Measurements from ENCODE around the gene ALG5. TPM values are rescaled to one million over a fixed set of nuclear protein-coding genes. Genes with fewer than 3 reads are reported as not detected.
A peak's percentile ranks its signal among the peaks of the same experiment; 100 is the strongest.

The ALG5 gene
- total and polyA plus RNA-seq, 7 experiments from 2014 or later, result 12.1 to 82.2 (median 23.7) TPM

DNA sequence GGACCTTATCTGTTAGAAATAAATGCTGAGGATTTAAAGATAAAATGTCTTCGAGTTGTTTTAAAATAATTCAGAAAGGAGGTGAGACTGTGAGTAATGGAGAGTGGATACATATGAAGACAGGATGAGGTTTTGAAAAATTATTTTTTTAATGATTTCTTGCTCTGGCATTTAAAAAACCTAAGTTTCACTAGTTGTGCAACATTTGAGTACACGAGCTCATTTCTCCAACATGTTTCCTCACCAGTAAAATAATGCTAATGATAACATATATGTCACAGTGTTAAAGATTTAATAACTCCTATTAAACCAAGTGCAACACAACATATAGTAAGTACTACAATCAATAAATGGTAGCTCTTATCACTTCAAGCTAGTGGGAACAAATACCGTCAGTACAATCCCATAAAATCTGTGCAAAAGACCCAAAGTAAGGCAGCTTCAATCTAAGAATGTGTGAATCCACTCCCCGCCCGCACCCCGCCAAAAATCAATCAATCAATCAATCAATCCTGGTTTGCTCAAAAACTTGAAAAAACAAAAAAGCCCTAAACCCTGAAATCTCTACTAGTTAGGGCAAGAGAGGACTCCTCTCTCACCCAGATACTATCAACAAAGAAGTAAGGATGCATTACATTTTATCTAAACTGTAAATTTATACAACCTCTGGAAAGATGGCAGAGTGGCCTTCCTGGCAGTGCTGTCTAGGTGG is 1.3 kb downstream of the ALG5 start:
- no peaks in the 10 kb centered on the region for H3K27me3 ChIP-seq (ENCODE audit: control insufficient read depth in 2 of 2, insufficient read depth in 2 of 2, low read length in 2 of 2)
- peaks cover 0 to 22% (median 16%) of the 10 kb centered on the region in 3 experiments for H3K36me3 ChIP-seq (ENCODE audit: control insufficient read depth in 2 of 3, insufficient read depth in 3 of 3, low read length in 3 of 3)
- H3K9me3 ChIP-seq (ENCODE audit: control insufficient read depth in 2 of 3, low read length in 3 of 3), result no peaks in the 10 kb centered on the region
- peak overlapping the region; percentile 85 for H3K27ac ChIP-seq (ENCODE audit: low read depth, low read length)
- Mint-ChIP-seq H3K9me3 (peaks cover 0 to 14% (median 0%) of the 10 kb centered on the region in 11 donors), H3K36me3 (peaks cover 1 to 27% (median 12%) of the 10 kb centered on the region in 5 donors), H3K27ac (peak overlapping the region; percentile 97 to 100 (median 100)), H3K27me3 (peaks cover 0 to 7% (median 0%) of the 10 kb centered on the region in 5 donors), H3K4me3 (peak overlapping the region; percentile 90 to 100 (median 98)), H3K4me1 (peaks cover 23 to 54% (median 46%) of the 10 kb centered on the region in 7 donors)
- CTCF ChIA-PET, result no interaction called here
- peak overlapping the region; percentile 77 for H3K4me3 ChIP-seq (ENCODE audit: low read length)
- POLR2A ChIA-PET, result interaction anchor here (1.1 to 6.7 kb wide), 3 partner anchors 17 to 61 kb away, joined by 3 to 72 read pairs (median 5); partner anchors contain the start of gene SUPT20H
- ATAC-seq (no peak), DNase-seq (no peak)
- peaks cover 12 to 21% of the 10 kb centered on the region in 2 donors for H3K4me1 ChIP-seq (ENCODE audit: control insufficient read depth in 2 of 2, insufficient read depth in 2 of 2, low read length in 2 of 2)
- intact Hi-C loops (cut with micrococcal nuclease), result loop anchor here in 1 of 2 donors (5.0 kb wide), 1 partner anchor 576 kb away; no protein-coding TSS in a partner anchor

DNA sequence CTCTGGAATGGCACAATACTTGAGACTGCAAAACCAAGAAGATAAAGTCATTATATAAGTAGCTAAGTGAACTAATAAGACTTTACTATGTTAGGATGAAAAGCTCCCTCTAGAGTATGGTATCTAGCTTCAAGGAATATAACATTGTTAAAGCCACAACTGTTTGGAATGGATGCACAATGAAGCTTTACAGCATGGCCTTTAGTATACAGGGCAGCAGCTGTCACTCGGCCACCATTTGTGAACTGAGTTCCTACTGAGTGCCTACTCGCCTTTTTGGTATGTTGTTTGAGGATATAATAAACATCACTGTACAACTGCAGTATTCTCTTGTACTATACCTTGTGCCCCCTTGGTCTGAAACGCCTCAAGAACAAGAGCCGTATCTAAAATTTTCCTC is 6.8 kb downstream of the ALG5 start:
- Histone ChIP-seq H3K36me3 (ENCODE audit: control insufficient read depth in 2 of 3, insufficient read depth in 3 of 3, low read length in 3 of 3) (peaks cover 26 to 67% (median 37%) of the 10 kb centered on the region in 3 experiments), H3K4me1 (ENCODE audit: control insufficient read depth in 2 of 2, insufficient read depth in 2 of 2, low read length in 2 of 2) (peaks cover 0 to under 1% of the 10 kb centered on the region in 2 donors), H3K9me3 (ENCODE audit: control insufficient read depth in 2 of 3, low read length in 3 of 3) (no peaks in the 10 kb centered on the region), H3K4me3 (ENCODE audit: low read length) (no peak overlapping the region), H3K27me3 (ENCODE audit: control insufficient read depth in 2 of 2, insufficient read depth in 2 of 2, low read length in 2 of 2) (no peaks in the 10 kb centered on the region), H3K27ac (ENCODE audit: low read depth, low read length) (no peak overlapping the region)
- Mint-ChIP-seq H3K36me3 (peaks cover 32 to 74% (median 53%) of the 10 kb centered on the region in 5 donors), H3K9me3 (no peaks in the 10 kb centered on the region), H3K27ac (no peak overlapping the region), H3K4me1 (peaks cover 5 to 25% (median 17%) of the 10 kb centered on the region in 7 donors), H3K27me3 (no peaks in the 10 kb centered on the region), H3K4me3 (no peak overlapping the region)
- POLR2A ChIA-PET, result interaction anchor here (1.9 kb wide), 1 partner anchor 8 kb away, joined by 18 read pairs; the partner anchor contains the start of genes ALG5 and EXOSC8
- ATAC-seq (no peak), DNase-seq (no peak)
- CTCF ChIA-PET, result no interaction called here
- intact Hi-C loops (cut with micrococcal nuclease), result no loop called here

DNA sequence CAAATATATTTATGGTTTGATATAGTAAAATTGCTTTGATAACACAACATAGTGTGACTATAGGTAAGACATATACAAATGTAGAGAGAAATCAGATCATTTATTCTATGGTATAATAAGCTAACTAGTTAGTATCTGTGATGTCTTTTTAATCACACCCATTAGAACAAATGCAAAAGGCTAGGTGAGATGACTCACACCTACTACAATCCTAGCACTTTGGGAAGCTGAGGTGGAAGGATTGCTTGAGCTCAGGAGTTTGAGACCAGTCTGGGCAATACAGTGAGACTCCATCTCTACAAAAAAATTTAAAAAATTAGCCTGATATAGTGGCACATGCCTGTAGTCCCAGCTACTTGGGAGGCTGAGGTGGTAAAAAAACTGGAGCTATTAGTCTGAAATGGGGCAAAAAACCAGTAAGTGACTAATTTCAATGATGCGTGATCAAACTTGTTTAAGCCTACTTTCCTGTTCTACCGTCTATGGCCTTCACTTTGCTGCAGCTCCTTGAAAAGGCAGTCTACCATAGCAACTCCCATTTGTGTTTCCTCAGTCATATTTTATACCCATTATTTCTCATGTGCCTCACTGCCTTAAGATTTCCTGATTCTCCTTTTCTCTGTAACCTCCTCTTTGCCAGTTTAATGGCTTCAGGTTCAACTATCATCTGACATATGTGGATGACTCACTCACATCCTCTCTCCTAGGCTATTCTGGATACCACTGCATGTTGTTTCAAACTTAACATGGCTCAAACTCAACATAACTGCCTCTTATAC is 12.5 kb downstream of the ALG5 start:
- H3K27me3 Mint-ChIP-seq, result no peaks in the 10 kb centered on the region
- ATAC-seq, result no peak
- H3K36me3 Mint-ChIP-seq, result peaks cover 33 to 49% (median 36%) of the 10 kb centered on the region in 5 donors
- ChIA-PET CTCF (interaction anchor here (0.6 kb wide), 1 partner anchor 569 kb away, joined by 3 read pairs; no protein-coding TSS in a partner anchor), POLR2A (interaction anchor here (1.1 kb wide), 1 partner anchor 14 kb away, joined by 4 read pairs; the partner anchor contains the start of gene EXOSC8)
- H3K4me1 Mint-ChIP-seq, result peaks cover 0 to 15% (median 0%) of the 10 kb centered on the region in 7 donors
- H3K9me3 ChIP-seq (ENCODE audit: control insufficient read depth in 2 of 3, low read length in 3 of 3), result no peaks in the 10 kb centered on the region
- H3K4me3 ChIP-seq (ENCODE audit: low read length), result no peak overlapping the region
- no peaks in the 10 kb centered on the region for H3K9me3 Mint-ChIP-seq
- H3K4me3 Mint-ChIP-seq, result no peak overlapping the region
- no peak for DNase-seq
- no peaks in the 10 kb centered on the region for H3K4me1 ChIP-seq (ENCODE audit: control insufficient read depth in 2 of 2, insufficient read depth in 2 of 2, low read length in 2 of 2)
- intact Hi-C loops (cut with micrococcal nuclease), result no loop called here
- H3K27ac ChIP-seq (ENCODE audit: low read depth, low read length), result no peak overlapping the region
- peaks cover 33 to 78% (median 45%) of the 10 kb centered on the region in 3 experiments for H3K36me3 ChIP-seq (ENCODE audit: control insufficient read depth in 2 of 3, insufficient read depth in 3 of 3, low read length in 3 of 3)
- H3K27ac Mint-ChIP-seq, result peak overlapping the region in 1 of 9 donors; percentile 55
- no peaks in the 10 kb centered on the region for H3K27me3 ChIP-seq (ENCODE audit: control insufficient read depth in 2 of 2, insufficient read depth in 2 of 2, low read length in 2 of 2)

DNA sequence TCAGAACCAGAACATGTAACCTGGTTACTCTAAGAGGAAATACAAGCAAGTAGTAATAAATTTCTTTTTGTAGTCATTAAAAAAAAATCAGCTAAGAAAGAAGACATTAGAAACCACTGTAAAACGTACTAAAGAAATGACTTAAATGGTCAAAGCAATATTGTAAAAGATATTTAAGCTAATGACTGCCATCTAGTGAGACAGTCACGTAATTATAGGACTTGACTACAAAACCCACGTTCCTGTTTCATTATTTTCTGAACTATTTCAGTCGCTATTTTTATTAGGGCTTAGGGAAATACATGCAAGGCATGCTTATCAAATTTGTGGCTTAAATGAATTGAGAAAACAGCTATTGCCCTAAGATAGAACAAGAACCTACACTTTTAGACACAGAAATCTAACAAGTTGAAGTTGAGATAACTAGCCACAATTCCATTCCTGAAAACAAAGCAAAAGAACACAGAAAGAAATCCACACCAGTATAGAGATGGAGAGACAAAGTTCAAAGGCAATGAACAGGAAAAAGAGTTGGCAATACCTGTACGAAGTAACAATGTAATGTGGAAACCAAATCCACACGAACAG is 17.9 kb downstream of the ALG5 start:
- POLR2A ChIA-PET, result interaction anchor here (0.5 to 0.7 kb wide), 3 partner anchors 17 to 250 kb away, joined by 3 to 4 read pairs (median 3); no protein-coding TSS in a partner anchor
- H3K4me1 ChIP-seq (ENCODE audit: control insufficient read depth in 2 of 2, insufficient read depth in 2 of 2, low read length in 2 of 2), result no peaks in the 10 kb centered on the region
- DNase-seq (peak in 3 of 9 donors; percentile 2 to 18 (median 5)), ATAC-seq (peak; percentile 49)
- peak overlapping the region in 1 of 9 donors; percentile 10 for H3K27ac Mint-ChIP-seq
- CTCF ChIA-PET, result interaction anchor here (0.6 to 0.7 kb wide), 3 partner anchors 12 to 144 kb away, joined by 3 to 7 read pairs (median 3); no protein-coding TSS in a partner anchor
- peaks cover 16 to 48% (median 20%) of the 10 kb centered on the region in 3 experiments for H3K36me3 ChIP-seq (ENCODE audit: control insufficient read depth in 2 of 3, insufficient read depth in 3 of 3, low read length in 3 of 3)
- H3K27me3 Mint-ChIP-seq, result no peaks in the 10 kb centered on the region
- peaks cover 0 to 15% (median 2%) of the 10 kb centered on the region in 7 donors for H3K4me1 Mint-ChIP-seq
- no peak overlapping the region for H3K4me3 ChIP-seq (ENCODE audit: low read length)
- no peaks in the 10 kb centered on the region for H3K27me3 ChIP-seq (ENCODE audit: control insufficient read depth in 2 of 2, insufficient read depth in 2 of 2, low read length in 2 of 2)
- peaks cover 5 to 24% (median 12%) of the 10 kb centered on the region in 5 donors for H3K36me3 Mint-ChIP-seq
- H3K9me3 Mint-ChIP-seq, result no peaks in the 10 kb centered on the region
- H3K27ac ChIP-seq (ENCODE audit: low read depth, low read length), result no peak overlapping the region
- intact Hi-C loops (cut with micrococcal nuclease), result loop anchor here (1.0 to 5.0 kb wide), 6 partner anchors 123 to 698 kb away; partner anchors contain the start of gene SPART (in 1 of the 2)
- H3K4me3 Mint-ChIP-seq, result no peak overlapping the region
- H3K9me3 ChIP-seq (ENCODE audit: control insufficient read depth in 2 of 3, low read length in 3 of 3), result no peaks in the 10 kb centered on the region

DNA sequence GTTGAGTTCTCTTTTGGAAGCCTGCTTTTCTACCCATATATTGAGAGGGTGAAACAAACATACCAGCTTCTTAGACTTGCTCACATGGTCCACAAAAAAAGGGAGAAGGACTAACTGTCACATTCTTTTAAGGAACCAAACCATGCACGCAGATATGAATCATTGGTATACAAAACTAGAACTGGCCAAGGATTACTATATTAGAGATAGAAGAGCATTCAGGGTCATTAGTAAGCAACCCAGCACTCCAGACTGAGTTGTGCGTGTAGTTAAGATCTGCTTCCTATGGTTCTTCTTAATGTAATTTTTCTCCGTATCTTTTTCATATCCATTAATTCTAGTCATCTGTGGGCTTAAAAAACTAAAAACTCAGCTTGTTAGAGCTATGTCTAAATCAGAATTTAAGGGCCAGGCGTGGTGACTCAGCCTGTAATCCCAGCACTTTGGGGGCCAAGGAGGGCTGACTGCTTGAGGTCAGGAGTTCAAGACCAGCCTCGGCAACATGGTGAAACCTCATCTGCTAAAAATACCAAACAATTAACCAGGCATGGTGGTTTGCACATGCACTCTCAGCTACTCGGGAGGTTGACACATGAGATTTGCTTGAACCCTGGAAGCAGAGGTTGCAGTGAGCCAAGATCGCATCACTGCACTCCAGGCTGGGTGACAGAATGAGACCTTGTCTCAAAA is 19.6 kb downstream of the ALG5 start:
- ATAC-seq (no peak), DNase-seq (no peak)
- Histone ChIP-seq H3K36me3 (ENCODE audit: control insufficient read depth in 2 of 3, insufficient read depth in 3 of 3, low read length in 3 of 3) (peaks cover 2 to 48% (median 19%) of the 10 kb centered on the region in 3 experiments), H3K4me1 (ENCODE audit: control insufficient read depth in 2 of 2, insufficient read depth in 2 of 2, low read length in 2 of 2) (no peaks in the 10 kb centered on the region), H3K27ac (ENCODE audit: low read depth, low read length) (no peak overlapping the region), H3K9me3 (ENCODE audit: control insufficient read depth in 2 of 3, low read length in 3 of 3) (no peaks in the 10 kb centered on the region), H3K4me3 (ENCODE audit: low read length) (no peak overlapping the region), H3K27me3 (ENCODE audit: control insufficient read depth in 2 of 2, insufficient read depth in 2 of 2, low read length in 2 of 2) (no peaks in the 10 kb centered on the region)
- H3K27ac Mint-ChIP-seq, result no peak overlapping the region
- intact Hi-C loops (cut with micrococcal nuclease), result loop anchor here (2.0 to 5.0 kb wide), 4 partner anchors 122 to 697 kb away; partner anchors contain the start of gene SPART (in 1 of the 2)
- H3K4me1 Mint-ChIP-seq, result peaks cover 0 to 15% (median 1%) of the 10 kb centered on the region in 7 donors
- no peak overlapping the region for H3K4me3 Mint-ChIP-seq
- H3K27me3 Mint-ChIP-seq, result no peaks in the 10 kb centered on the region
- H3K36me3 Mint-ChIP-seq, result peaks cover 5 to 32% (median 18%) of the 10 kb centered on the region in 5 donors
- ChIA-PET POLR2A (no interaction called here), CTCF (no interaction called here)
- H3K9me3 Mint-ChIP-seq, result peaks cover 0 to 3% (median 0%) of the 10 kb centered on the region in 11 donors
